Endothelial cell of umbilical vein (primary cell): Measurements from ENCODE around the gene MPDU1.

ENCODE experiments used
- CTCF ChIP-seq, 2 donors: IDR thresholded peaks; 1 replicate in 1 of 2; 2 replicates in 1 of 2; pipeline ENCODE4 v1.5.1; 2011; ENCODE audit warnings: low read length in 2 of 2, mild to moderate bottlenecking in 2 of 2, moderate library complexity in 2 of 2, control low read depth in 1 of 2, inconsistent platforms in 1 of 2, low read depth in 1 of 2; ENCODE audit not compliant: insufficient read depth in 1 of 2; ENCODE audit errors: extremely low read depth in 1 of 2
- EZH2 ChIP-seq: IDR thresholded peaks from 2 replicates; pipeline ENCODE4 v1.6.1; 2012; ENCODE audit warnings: borderline replicate concordance, low read depth, mild to moderate bottlenecking, moderate library complexity, low read length, inconsistent platforms; ENCODE audit not compliant: severe bottlenecking
- FOS ChIP-seq: IDR thresholded peaks from 2 replicates; pipeline ENCODE4 v1.6.1; 2011; ENCODE audit warnings: mild to moderate bottlenecking, low read length, moderate library complexity, borderline replicate concordance; ENCODE audit not compliant: insufficient read depth
- GATA2 ChIP-seq: IDR thresholded peaks from 2 replicates; pipeline ENCODE4 v1.7.0; 2011; ENCODE audit warnings: low read depth, mild to moderate bottlenecking, moderate library complexity, mixed read lengths, low read length; ENCODE audit not compliant: insufficient read length, insufficient read depth
- JUN ChIP-seq: IDR thresholded peaks from 2 replicates; pipeline ENCODE4 v1.6.1; 2011; ENCODE audit warnings: borderline replicate concordance, low read depth; ENCODE audit not compliant: insufficient read length, insufficient read depth
- MAX ChIP-seq: IDR thresholded peaks from 2 replicates; pipeline ENCODE4 v1.6.1; 2011; ENCODE audit not compliant: insufficient read depth, insufficient read length
- MYC ChIP-seq: IDR thresholded peaks from one replicate; pipeline ENCODE4 v1.6.1; 2011; ENCODE audit warnings: mild to moderate bottlenecking, low read depth, low read length
- POLR2A ChIP-seq: IDR thresholded peaks from 2 replicates; pipeline ENCODE4 v1.6.1; 2012; ENCODE audit warnings: low read depth, mild to moderate bottlenecking, control low read depth, low read length
- POLR2AphosphoS5 ChIP-seq: IDR thresholded peaks from 2 replicates; pipeline ENCODE4 v1.6.1; 2012; ENCODE audit warnings: low read depth, mild to moderate bottlenecking, control low read depth, low read length, moderate library complexity; ENCODE audit not compliant: insufficient read depth

- no peak for TF ChIP-seq CTCF (IDR thresholded peaks at IDR 0.05; ENCODE audit: extremely low read depth in 1 of 2, insufficient read depth in 1 of 2, low read depth in 1 of 2, low read length in 2 of 2)
- TF ChIP-seq POLR2A = no peak
- no peak for TF ChIP-seq JUN
- TF ChIP-seq EZH2 = no peak
- TF ChIP-seq MYC = no peak
- no peak for TF ChIP-seq POLR2AphosphoS5
- TF ChIP-seq MAX = no peak
- TF ChIP-seq FOS = no peak
- no peak for TF ChIP-seq GATA2
Observed at GRCh38 chr17:7563115-7563869, 20.4 kb upstream of the MPDU1 start.
